ENCODE results near the gene ADAMTS17.

Gene ADAMTS17

DNA sequence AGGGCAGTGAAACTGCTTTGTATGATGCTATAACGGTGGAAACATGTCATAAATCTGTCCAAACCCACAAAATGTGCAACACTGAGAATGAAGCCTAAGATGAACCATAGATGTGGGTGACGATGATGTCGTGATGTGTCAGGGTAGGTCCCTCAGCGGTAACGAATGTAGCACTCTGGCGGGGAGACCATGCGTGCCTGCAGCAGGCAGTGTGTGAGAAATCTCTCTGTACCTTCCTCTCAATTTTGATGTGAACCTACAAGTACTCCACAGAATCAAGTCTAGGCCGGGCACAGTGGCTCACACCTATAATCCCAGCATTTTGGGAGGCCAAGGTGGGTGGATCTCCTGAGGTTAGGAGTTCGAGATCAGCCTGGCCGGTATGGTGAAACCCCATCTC is 340.4 kb downstream of the ADAMTS17 start:
- DNase-seq (ENCODE audit: low read depth in 1 of 2, low spot score in 1 of 2): no peak

DNA sequence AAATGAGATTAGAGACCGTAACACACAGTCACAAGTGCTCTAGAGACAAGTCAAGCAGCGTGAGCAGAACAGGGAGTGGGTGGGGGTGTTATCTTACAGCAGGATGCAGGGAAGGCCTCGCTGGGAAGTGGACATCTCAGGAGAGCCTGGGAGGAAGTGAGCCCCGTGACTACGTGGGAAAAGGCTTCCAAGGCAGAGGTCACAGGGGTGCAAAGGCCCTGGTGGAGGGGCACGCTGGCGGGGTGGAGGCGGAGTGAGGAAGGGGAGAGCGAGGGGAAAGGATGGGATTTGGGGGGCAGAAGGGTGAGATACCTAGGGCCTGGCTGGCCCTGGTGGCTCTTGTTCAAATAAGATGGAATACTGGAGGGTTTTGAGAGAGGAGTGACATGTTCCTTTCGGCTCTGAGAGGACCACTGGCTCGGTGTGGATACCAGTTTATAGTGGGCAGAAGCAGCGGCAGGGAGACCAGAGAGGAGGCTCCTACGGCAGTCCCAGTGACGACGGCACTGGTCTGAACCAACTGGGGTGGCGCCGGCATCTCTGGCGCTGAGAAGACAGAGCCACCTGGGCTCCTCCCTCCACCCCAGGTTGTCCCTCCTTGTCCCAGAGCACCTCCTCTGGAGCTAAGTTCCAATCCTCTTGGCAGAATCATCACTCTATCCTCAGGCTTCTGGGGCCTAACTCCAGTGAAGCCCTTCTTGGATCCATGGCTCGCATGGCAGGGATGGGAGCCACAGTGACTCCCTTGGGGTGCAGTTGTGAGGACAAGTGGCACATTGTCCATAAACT is 342.3 kb downstream of the ADAMTS17 start:
- DNase-seq (ENCODE audit: low read depth in 1 of 2, low spot score in 1 of 2): no peak

DNA sequence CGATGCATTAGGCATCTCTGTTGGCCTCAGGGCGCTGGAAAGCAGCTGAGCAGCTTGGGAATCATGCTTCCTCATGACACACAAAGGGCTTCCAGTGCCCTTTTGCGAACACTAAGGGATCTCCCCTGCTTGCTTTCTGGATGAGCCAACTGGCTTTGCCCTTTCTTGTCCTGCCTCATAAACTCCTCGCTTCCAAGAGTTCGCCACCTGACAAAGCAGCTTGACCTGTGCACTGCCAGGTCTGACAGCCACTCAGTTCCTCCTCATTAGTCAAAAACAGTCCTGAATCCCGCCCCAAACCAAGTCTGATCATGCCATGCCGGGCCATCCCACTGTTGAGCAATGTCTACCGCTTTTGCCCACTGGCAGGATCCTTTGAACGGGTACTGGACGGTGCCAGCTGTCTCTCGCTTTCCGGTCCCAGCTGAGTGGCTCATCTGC is 343.1 kb downstream of the ADAMTS17 start:
- no peak for DNase-seq (ENCODE audit: low read depth in 1 of 2, low spot score in 1 of 2)

DNA sequence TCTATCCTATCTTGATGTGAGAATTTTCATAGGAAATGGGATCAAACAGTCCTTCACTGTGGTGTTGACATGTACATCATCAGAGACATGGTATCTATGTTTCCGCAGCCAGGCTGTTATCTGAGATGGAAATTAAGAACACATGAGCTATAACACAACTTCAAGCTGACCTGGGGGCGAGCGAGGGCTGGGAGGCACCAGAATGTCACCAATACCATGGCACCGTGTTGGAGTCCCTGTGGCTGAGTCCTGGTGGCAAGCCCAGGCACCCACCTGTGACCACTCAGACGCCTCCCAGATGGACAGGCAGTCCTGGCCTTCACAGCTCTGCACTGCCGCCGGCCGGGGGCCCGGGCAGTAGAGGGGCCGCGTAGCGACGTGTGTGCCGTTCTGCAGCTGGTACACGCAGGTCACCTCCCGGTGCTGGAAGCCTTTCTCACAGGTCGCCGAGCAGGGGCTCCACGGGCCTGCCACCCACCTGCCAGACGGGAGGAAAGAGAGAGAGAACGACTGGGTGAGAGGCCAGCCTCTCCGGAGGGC is 344.6 kb downstream of the ADAMTS17 start:
- DNase-seq (ENCODE audit: low read depth in 1 of 2, low spot score in 1 of 2): no peak

DNA sequence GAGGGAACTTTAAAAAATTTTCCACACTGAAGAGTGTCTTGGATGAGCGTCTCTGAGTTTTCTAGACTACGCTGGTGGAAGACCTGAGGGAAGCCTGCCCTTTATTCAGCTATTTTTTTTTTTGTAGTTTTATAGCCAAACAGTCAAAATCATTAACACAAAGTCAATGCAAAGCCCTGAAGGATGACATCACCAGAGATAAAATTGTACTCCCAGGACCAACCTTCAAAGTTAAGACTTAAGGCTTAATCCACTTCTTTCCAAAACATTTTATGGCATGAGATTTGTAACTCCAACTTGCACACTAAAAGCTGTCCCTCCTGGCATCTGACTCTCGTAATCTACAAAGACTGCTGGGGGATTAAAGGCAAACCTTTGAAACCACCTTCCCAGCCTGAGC is 345.1 kb downstream of the ADAMTS17 start:
- DNase-seq (ENCODE audit: low read depth in 1 of 2, low spot score in 1 of 2): no peak

DNA sequence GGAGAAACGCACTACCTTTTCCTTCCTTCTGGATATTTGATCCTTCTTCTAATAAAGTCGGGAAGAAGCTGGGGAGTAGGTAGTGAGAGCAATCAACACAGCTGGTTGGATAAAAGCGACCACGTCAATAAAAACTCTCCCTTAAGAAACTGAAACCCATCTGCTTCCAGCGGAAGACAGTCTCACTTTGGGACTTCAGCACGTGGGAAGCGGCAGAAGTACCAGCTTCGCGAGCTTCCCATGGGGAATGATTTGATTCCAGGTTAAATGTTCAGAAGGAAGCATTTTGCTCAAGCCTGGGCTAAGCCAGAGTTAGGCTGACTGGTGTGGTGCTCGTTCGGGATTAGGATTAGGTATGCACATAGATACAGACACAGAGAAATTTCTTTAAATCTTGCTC is 346.2 kb downstream of the ADAMTS17 start:
- DNase-seq (ENCODE audit: low read depth in 1 of 2, low spot score in 1 of 2): no peak

DNA sequence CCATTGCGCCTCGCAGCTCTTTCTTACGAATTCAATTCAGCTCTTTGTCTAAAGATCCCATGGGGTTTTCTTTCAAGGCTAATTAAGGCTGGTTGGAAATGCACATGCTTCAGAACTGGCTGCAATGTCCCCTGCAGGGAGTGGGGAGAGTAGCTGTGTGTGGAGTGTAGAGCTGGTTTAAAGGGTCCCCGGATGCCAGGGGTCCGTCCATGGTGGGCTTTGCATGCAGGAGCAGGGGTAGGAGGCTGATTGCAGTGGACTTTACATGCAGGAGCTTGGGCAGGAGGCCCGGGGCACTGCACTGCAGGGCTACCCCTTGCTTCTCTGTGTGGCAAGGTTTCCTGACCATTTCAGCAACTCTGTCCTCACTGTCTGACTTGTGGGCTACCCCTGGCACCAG is 346.9 kb downstream of the ADAMTS17 start:
- no peak for DNase-seq (ENCODE audit: low read depth in 1 of 2, low spot score in 1 of 2)

DNA sequence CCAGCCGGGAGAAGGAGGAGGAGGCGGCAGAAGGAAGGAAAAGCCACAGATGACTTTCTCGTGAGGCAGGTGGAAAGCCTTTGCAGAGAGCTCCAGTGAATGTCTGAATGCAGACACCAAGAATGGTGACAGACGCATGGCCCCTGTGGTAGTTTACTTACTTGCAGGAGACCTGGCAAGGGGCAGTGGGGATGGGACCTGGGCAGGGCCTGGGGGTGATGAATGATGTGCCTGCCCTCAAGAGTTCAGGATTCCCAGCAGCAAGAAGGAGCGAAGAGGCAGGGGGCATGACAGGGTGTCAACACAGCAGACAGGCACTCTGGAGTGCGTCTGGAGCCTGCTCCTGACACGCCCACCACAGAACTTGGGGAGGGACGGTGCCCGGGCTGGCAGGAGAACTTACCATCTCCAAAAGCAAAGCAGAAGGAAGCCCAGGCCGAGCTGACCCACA is 348.1 kb downstream of the ADAMTS17 start:
- no peak for DNase-seq (ENCODE audit: low read depth in 1 of 2, low spot score in 1 of 2)

DNA sequence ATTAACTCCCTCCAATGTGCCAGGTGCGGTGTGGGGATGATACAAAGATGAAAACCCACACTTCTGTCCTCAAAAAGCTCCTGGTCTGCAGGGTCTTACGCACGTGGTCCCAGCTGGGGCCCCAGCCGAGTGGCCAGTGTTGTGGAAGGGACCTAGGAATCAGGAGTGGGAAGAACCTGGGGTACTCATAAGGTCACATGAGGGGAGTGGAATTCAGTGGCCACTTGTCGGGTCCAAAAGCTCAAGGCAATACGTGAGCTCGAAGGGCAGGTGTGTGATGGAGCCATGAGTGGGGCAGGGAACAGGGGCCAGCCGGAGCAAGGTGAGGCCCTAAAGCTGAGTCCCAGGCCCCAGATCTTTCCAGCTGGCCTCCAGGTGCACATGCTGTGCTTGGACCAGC is 348.5 kb downstream of the ADAMTS17 start:
- DNase-seq (ENCODE audit: low read depth in 1 of 2, low spot score in 1 of 2): no peak

DNA sequence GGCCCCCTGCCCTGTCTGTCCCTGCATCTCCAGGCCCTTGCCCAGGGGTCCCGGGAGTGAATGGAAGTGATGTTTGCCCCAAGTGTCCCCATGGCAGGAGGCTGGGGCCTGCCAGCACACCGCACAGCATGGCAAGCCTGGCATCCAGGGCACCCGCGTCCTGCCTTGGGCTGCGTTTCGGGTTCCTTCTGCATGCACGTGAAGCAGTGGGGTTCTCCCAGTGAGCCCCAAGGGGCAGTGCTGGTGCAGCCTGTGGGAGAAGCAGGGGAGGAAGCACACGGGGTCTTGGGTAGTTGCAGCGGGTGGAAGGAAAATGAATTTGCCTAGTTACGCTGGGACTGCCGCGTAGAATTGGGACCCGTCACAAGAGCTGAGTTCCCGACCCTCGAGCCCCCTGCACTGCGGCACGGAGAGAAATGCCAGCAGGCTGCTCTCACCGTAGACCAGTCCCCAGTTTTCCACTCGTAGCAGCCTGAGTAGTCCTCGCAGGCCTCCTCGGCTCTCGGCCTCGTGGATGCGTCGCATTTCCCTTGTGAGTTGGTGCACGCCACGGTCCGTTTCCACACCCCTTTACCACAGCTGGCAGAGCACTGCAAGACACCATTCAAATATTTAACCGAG is 349.1 kb downstream of the ADAMTS17 start:
- DNase-seq (ENCODE audit: low read depth in 1 of 2, low spot score in 1 of 2): no peak

DNA sequence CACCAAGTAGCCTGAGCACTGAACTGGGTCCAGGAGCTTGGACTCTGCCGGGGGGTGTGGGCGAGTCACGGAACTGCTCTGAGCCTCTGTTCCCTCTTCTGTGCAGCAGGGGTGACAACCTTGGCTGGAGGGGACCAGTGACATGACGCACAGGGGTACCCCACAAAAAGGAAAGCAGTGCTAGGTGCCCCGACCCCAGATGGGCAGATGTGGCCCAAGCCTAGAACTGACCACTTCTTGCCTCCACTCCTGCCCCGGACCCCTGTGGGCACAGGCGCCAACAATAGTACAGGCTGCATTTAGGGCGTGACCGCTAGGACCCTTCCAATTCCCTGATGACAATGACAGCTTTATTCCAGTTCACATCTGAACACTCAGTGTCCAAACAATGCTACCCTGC is 352.7 kb downstream of the ADAMTS17 start:
- no peak for DNase-seq (ENCODE audit: low read depth in 1 of 2, low spot score in 1 of 2)

DNA sequence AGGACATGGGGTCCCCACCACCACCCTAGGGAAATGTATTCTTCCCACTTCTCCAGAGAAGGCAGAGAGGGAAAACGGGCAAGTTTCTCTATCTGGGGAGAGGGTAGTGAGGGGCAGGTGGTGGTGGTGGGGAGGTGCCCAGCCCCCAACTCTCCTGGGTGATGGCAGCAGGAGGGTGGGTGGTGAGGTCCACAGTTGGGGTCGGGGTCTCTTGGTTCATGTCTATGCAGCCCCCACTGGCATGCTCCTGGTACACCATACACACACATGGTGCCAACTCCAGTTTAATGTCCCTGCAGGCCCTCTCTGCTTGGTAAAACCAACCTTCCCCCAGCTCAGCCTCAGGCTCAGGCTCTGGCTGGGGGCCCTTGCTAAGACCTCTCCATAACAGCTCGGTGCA is 354.1 kb downstream of the ADAMTS17 start:
- no peak for DNase-seq (ENCODE audit: low read depth in 1 of 2, low spot score in 1 of 2)

DNA sequence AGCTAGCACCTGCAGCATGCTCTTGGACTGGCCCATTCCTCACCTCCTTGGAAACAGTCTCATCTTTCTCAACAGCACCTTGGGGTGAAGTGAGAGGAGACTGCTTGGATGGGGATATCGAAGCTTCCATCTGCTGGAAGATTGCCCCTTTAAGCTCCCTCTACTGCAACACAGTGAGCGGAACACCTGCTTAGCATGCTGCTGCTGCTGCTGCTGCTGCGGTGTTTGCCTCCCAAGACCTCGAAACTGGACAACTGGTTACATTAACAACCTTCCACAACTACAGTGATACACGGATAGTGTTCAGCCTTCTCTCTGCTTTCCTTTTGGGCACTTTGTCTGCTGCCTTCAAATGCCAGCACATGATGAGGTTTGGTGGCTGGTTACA is 354.7 kb downstream of the ADAMTS17 start:
- DNase-seq (ENCODE audit: low read depth in 1 of 2, low spot score in 1 of 2): no peak

DNA sequence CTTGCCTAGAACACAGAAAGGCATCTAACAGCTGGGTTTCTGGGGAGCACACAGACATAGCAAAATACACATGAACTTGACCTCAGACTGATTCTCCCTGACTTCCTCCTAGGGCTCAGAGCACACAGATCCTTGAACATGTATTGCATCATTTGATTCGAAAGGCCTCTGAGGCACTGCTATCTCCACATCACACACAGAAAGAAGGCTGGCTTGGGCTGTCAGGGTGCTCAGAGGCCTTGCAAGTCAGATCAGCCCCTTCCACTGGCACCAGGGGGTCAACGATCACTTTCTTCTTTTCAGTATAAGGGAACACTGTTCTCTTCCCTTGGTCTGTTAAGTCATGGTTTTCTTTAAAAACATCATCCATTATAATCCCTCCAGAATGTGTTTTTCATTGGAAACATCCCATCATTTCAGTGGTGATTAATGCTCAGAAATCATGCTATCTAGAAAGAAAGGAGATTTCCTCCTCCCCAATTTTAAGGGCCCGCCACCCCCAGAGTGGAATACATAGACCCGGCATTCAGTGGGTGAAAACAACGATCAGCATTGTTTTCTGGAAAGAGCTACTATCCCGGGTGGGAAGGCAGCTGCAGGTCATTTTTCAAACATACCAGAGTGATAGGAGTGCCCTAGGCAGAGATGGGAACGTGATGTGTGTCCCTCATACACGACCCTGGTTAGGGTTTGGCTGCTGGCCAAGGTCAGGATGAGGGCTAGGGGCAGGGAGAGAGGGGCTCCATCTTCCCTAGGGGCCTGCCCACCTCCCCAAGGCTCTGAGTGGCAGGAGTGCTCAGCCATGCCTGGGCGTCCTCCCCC is 355.3 kb downstream of the ADAMTS17 start:
- DNase-seq (ENCODE audit: low read depth in 1 of 2, low spot score in 1 of 2): no peak

DNA sequence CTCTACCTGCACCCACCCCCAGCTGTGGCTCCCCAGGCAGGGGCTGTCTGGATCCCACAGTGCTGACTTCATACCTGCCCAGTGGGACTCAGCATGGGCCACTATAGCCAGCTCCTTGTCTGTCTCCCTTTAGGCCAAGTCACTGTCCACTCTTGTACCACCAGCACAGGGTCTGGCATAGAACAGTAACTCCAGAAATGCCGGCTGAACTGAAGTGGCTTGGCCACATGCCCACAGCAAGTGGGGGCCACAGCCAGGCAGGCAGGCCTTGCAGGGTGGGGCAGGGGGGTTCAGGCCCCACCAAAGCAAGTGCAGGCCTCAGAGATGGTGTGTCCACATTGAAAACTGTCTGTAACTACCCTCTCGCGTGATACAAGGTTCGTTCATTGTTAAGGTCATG is 355.9 kb downstream of the ADAMTS17 start:
- no peak for DNase-seq (ENCODE audit: low read depth in 1 of 2, low spot score in 1 of 2)

DNA sequence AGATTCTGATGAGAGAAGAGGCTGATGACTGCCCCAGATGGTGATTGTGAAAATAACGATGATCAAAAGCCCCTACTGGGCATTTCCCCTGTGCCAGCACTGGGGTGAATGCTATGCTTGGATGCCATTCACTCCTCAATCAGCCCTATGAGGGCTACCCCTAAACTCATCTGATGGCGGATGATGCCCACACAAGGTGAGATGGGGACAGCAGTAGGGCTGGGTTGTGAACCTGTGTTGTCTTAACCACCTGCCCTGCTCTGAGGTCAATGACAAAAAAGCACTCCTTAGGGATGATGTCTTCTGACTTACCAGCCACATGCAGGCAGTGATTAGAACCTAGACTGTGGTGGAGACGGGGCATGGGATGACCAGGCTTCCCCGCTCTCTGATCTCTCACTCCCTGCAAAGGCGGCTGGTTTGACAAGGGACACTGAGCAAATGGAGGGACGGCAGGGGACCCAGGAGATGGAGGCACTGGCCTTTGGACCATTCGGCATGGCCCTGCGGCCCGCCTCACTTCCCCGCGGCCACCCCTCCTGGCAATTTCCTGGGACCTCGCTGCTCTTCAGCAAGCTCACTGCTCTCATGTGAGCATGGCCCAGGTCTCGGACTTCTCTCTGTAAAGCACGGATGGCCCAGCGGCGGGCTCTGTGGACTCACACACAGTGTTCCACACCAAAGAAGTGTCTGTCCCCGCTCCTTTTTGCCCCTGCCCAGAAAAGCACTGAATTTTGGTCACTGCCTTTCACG is 357.1 kb downstream of the ADAMTS17 start:
- no peak for DNase-seq (ENCODE audit: low read depth in 1 of 2, low spot score in 1 of 2)

DNA sequence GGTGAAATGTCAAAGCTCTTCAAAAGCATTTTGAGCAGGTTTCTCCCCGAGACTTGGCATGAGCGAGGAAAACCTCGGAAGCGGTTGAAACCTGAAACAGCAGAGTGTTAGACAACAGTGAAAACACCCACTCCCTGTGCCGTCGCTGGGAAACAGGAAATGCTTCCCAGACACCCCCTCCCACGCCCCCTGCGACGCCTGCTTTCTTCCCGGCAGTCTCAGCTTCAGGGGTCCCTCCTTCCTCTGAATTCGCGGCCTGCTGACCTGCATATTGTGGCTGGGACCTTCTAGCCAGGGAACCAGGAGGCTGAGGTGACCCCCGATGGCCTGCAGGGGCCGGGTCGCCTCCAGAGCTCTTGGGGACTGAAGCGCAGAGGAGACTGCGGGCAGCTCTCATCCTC is 357.9 kb downstream of the ADAMTS17 start:
- DNase-seq (ENCODE audit: low read depth in 1 of 2, low spot score in 1 of 2): no peak

DNA sequence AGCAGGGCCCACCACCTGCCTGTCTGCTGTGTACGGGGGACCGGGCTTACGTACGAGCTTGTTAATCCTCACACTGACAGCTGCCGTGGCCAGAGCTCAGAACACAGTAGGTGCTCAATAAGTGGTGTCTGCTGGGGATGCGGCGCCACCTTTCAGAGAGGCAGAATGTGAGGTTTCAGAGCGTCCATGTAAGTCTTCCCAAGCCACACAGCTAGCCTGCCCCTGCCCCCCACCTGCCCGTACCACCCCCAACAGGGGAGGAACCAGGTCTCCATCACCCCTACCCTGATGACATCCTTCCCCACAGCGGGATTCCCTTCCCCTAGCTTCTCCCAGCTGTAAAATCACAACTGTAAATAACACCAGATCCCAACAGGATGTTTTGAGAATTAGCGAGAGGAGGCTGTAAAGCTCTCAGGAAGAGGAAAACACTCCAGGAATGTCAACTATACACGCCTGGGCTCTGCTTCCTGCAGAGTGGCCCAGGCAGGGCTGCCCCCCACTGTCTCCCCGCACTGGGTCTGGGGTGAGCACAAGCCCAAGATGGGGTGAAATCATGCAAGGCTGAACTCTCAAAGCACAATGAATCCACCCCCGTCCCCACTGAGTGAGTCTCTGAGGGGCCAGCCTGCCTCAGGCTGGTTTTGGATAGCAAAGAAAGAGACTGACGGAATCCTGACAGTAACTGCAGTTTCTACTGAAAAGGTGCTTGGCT is 358.4 kb downstream of the ADAMTS17 start:
- no peak for DNase-seq (ENCODE audit: low read depth in 1 of 2, low spot score in 1 of 2)

DNA sequence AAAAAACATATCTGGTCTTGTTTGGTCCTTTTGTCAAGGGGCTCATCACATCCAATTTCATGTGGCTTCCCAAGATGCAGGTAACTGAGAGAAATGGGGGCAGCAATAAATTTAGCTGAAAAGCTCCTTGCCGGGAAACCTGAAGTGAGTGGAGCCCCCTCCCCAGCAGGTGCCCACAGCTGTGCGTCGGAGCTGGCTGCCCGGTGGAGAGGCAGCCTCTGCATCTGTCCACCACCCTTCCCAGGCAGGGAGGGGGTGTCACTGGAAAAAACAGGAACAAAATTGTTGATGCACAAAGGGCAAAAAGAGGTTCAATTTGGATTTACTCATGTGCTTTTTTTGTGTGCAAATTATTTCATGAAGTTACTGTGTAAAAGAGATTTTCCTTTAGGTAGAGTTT is 359.1 kb downstream of the ADAMTS17 start:
- no peak for DNase-seq (ENCODE audit: low read depth in 1 of 2, low spot score in 1 of 2)

Data from stimulated activated CD4-positive, alpha-beta T cell treated with anti-CD3 and anti-CD28 coated beads, Interleukin-15, amount 100 ng/mL, for 1 hour (primary cell).